ENCODE data around the gene HEPHL1.
"Not testable (repeated sequence)": the region's sequence is repeated elsewhere in the genome, so short reads cannot be mapped to it uniquely, and the experiment has no call there.

The HEPHL1 gene

DNA sequence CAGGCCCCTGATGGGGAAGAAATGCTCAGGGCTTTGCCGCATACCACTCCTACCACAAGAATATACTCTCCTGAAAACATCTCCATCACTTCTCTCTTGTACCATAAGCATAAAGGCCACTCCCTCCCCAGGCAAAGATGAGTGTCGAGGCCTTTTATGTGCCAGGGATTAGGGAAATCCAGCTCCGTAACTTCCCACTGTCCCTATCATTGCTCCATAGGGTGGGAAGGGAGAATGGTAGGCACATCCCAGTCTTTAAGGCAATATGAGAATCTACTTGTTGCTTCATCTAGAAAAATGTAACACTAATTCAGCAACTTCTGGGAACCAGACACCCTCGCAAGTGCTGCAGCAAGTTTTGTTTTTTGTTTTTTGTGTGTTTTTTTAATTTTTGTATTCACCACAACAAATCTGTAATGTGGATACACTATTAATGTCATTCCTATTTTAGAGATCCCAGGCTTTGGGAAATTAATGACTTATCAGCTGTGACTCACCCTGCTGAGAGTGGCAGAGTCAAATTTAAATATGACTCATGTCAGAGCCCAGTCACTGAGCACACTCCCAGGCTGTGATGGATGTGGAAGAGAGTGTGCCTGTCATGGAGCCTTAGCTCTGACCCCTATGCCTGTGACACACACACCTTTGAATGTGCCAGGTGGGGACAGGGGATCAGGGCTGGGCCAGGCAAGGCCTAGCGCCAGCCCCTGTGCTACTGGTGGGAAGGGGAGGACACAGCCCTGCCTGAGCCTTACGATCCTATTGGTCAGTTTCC is 130.9 kb downstream of the HEPHL1 start:
- DNase-seq, result no peak

GRCh38 chr11:94152678-94153065 is 131.5 kb downstream of the HEPHL1 start:
- no peak for DNase-seq

- DNase-seq, result no peak
These were observed 132.2 kb downstream of the HEPHL1 start for GRCh38 chr11:94153320-94153719.

- no peak for DNase-seq
These were observed 133.1 kb downstream of the HEPHL1 start for GRCh38 chr11:94154095-94154856.

DNA sequence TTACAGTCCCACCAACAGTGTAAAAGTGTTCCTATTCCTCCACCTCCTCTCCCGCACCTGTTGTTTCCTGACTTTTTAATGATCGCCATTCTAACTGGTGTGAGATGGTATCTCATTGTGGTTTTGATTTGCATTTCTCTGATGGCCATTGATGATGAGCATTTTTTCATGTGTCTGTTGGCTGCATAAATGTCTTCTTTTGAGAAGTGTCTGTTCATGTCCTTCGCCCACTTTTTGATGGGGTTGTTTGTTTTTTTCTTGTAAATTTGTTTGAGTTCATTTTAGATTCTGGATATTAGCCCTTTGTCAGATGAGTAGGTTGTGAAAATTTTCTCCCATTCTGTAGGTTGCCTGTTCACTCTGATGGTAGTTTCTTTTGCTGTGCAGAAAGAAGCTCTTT is 136.2 kb downstream of the HEPHL1 start:
- DNase-seq, result not testable (repeated sequence)

Measured in right hindlimb (tissue), 1 donor.